ENCODE measurements around the gene COL21A1.

Gene COL21A1

DNA sequence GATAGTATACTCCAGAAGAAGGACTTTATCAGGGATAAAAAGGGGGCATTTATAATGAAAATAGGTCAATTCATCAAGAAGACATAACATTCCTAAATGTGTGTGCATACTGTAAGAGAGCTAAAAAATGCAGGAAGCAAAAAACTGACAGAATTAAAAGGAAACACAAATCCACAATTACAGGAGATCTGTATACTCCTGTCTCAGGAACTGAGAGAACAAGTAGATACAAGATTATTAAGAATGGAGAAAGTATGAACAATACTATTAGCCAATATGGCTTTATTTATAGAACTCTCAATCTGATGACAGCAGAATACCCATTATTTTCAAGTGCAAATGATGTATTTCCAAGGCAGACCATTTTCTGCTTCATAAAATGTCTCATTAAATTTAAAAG lies 204.3 kb downstream of the COL21A1 start:
- Histone ChIP-seq H3K4me3 (ENCODE audit: low read depth, low read length) (no peak overlapping the region), H2AK5ac (ENCODE audit: low read length) (no peak overlapping the region), H3K27me3 (ENCODE audit: insufficient read depth, low read length) (no peaks in the 10 kb centered on the region), H4K12ac (ENCODE audit: low read depth, low read length) (no peak overlapping the region), H4K8ac (ENCODE audit: low read depth, low read length) (no peak overlapping the region), H4K91ac (ENCODE audit: low read depth, low read length) (no peak overlapping the region), H3K9ac (ENCODE audit: low read length) (no peak overlapping the region), H3K4me1 (ENCODE audit: control insufficient read depth in 1 of 2, insufficient read depth in 2 of 2, low read length in 2 of 2) (no peaks in the 10 kb centered on the region), H3K9me3 (ENCODE audit: insufficient read depth, low read depth, low read length) (no peaks in the 10 kb centered on the region), H2BK12ac (ENCODE audit: low read length) (no peak overlapping the region), H3K27ac (ENCODE audit: low read depth, low read length) (no peak overlapping the region), H3K23ac (ENCODE audit: low read length) (no peak overlapping the region), H2BK5ac (ENCODE audit: low read depth, low read length, poor library complexity) (no peak overlapping the region), H3K14ac (ENCODE audit: low read length) (no peak overlapping the region), H3K4me2 (ENCODE audit: low read length) (no peak overlapping the region), H3K79me2 (ENCODE audit: control insufficient read depth, insufficient read depth, low read length, poor library complexity) (no peaks in the 10 kb centered on the region), H2AFZ (ENCODE audit: insufficient read depth, low read length, poor library complexity) (no peak overlapping the region), H3K36me3 (ENCODE audit: control insufficient read depth in 1 of 2, insufficient read depth in 2 of 2, low read length in 2 of 2) (no peaks in the 10 kb centered on the region), H3K18ac (ENCODE audit: low read length) (no peak overlapping the region), H3K4ac (ENCODE audit: low read depth, low read length) (no peak overlapping the region), H2BK120ac (ENCODE audit: insufficient read depth, low read length, poor library complexity) (no peak overlapping the region), H3K79me1 (ENCODE audit: low read length) (no peaks in the 10 kb centered on the region)
- no peak for DNase-seq

DNA sequence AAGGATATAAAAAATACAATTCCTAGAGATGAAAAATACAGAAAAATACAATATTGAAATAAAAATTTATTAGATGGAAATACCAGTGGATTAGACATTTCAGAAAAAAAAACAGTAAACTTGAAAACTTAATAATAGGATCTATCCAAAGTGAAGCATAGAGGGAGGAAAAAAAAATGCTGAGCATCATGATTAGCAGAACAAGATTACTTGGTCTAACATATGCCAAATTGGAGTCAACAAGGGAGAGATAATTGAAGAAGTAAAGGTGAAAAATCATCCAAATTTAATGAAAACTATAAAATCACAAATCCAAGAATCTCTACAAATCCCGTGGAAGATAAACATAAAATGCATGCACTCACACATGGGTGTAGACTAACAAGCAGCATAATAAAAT lies 205.8 kb downstream of the COL21A1 start:
- no peak for DNase-seq
- Histone ChIP-seq H4K8ac (ENCODE audit: low read depth, low read length) (no peak overlapping the region), H2BK5ac (ENCODE audit: low read depth, low read length, poor library complexity) (no peak overlapping the region), H3K9ac (ENCODE audit: low read length) (no peak overlapping the region), H3K27me3 (ENCODE audit: insufficient read depth, low read length) (no peaks in the 10 kb centered on the region), H2BK12ac (ENCODE audit: low read length) (no peak overlapping the region), H3K4me2 (ENCODE audit: low read length) (no peak overlapping the region), H3K36me3 (ENCODE audit: control insufficient read depth in 1 of 2, insufficient read depth in 2 of 2, low read length in 2 of 2) (no peaks in the 10 kb centered on the region), H2BK120ac (ENCODE audit: insufficient read depth, low read length, poor library complexity) (no peak overlapping the region), H3K79me2 (ENCODE audit: control insufficient read depth, insufficient read depth, low read length, poor library complexity) (no peaks in the 10 kb centered on the region), H3K14ac (ENCODE audit: low read length) (no peak overlapping the region), H3K4ac (ENCODE audit: low read depth, low read length) (no peak overlapping the region), H3K4me1 (ENCODE audit: control insufficient read depth in 1 of 2, insufficient read depth in 2 of 2, low read length in 2 of 2) (no peaks in the 10 kb centered on the region), H4K91ac (ENCODE audit: low read depth, low read length) (no peak overlapping the region), H3K79me1 (ENCODE audit: low read length) (no peaks in the 10 kb centered on the region), H3K18ac (ENCODE audit: low read length) (no peak overlapping the region), H2AK5ac (ENCODE audit: low read length) (no peak overlapping the region), H3K27ac (ENCODE audit: low read depth, low read length) (no peak overlapping the region), H3K9me3 (ENCODE audit: insufficient read depth, low read depth, low read length) (no peaks in the 10 kb centered on the region), H3K23ac (ENCODE audit: low read length) (no peak overlapping the region), H2AFZ (ENCODE audit: insufficient read depth, low read length, poor library complexity) (no peak overlapping the region), H3K4me3 (ENCODE audit: low read depth, low read length) (no peak overlapping the region), H4K12ac (ENCODE audit: low read depth, low read length) (no peak overlapping the region)
- WGBS (ENCODE audit: extremely low coverage, insufficient coverage, insufficient read length) = no CpG with 5 or more reads among the region's 1 CpG

DNA sequence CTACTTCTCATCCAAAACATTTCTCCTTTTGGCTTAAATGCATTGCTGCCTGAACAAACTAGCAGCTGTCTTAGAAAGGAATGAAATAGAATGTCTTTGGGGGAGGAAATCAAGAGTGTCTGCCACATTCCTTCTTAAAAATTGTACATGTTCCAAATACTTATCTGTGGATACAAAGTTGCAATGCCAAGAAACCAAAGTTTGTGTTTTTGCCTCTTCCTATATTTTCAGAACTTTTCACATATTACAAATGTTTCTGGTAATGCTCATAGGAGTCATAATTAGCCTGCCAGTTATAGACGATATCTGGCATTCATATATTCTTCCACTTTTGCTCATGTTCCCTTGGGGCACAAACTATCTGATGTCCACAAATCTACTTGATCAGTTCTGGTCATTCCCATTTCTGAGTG lies 206.5 kb downstream of the COL21A1 start:
- Histone ChIP-seq H3K79me1 (ENCODE audit: low read length) (no peaks in the 10 kb centered on the region), H3K18ac (ENCODE audit: low read length) (no peak overlapping the region), H4K12ac (ENCODE audit: low read depth, low read length) (no peak overlapping the region), H3K27ac (ENCODE audit: low read depth, low read length) (no peak overlapping the region), H3K36me3 (ENCODE audit: control insufficient read depth in 1 of 2, insufficient read depth in 2 of 2, low read length in 2 of 2) (no peaks in the 10 kb centered on the region), H3K9ac (ENCODE audit: low read length) (no peak overlapping the region), H4K91ac (ENCODE audit: low read depth, low read length) (no peak overlapping the region), H3K23ac (ENCODE audit: low read length) (no peak overlapping the region), H3K27me3 (ENCODE audit: insufficient read depth, low read length) (no peaks in the 10 kb centered on the region), H2BK12ac (ENCODE audit: low read length) (no peak overlapping the region), H3K14ac (ENCODE audit: low read length) (no peak overlapping the region), H3K4me1 (ENCODE audit: control insufficient read depth in 1 of 2, insufficient read depth in 2 of 2, low read length in 2 of 2) (no peaks in the 10 kb centered on the region), H2BK5ac (ENCODE audit: low read depth, low read length, poor library complexity) (no peak overlapping the region), H3K4me2 (ENCODE audit: low read length) (no peak overlapping the region), H3K4me3 (ENCODE audit: low read depth, low read length) (no peak overlapping the region), H3K9me3 (ENCODE audit: insufficient read depth, low read depth, low read length) (no peaks in the 10 kb centered on the region), H2AK5ac (ENCODE audit: low read length) (no peak overlapping the region), H2BK120ac (ENCODE audit: insufficient read depth, low read length, poor library complexity) (no peak overlapping the region), H4K8ac (ENCODE audit: low read depth, low read length) (no peak overlapping the region), H3K79me2 (ENCODE audit: control insufficient read depth, insufficient read depth, low read length, poor library complexity) (no peaks in the 10 kb centered on the region), H3K4ac (ENCODE audit: low read depth, low read length) (no peak overlapping the region), H2AFZ (ENCODE audit: insufficient read depth, low read length, poor library complexity) (no peak overlapping the region)
- DNase-seq = peak; percentile 53 to 91
- no CpG with 5 or more reads among the region's 1 CpG for WGBS (ENCODE audit: extremely low coverage, insufficient coverage, insufficient read length)

DNA sequence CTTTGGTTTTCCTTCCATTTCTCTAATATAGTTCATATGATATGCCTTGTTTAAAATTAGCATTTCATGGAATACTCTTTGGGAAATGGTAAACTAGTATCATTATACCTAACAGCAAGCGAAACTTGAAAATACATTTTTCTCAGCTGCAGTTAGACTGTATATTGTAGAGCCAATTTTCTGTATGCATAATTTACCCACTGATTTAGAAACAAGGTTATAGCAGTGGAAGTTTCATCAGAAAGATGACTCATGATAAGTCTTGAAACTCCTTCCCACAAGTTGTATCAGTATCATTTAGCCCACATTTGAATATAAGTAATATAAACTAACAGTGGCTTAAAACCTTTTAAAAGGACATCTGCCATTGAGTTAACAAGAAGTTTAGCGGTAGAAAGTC lies 207.2 kb downstream of the COL21A1 start:
- no peak overlapping the region for H2BK12ac ChIP-seq (ENCODE audit: low read length)
- peak in 1 of 2 donors; percentile 40 for DNase-seq
- no peak overlapping the region for H4K91ac ChIP-seq (ENCODE audit: low read depth, low read length)
- WGBS (ENCODE audit: extremely low coverage, insufficient coverage, insufficient read length) = no CpG with 5 or more reads among the region's 2 CpGs
- no peak overlapping the region for H3K4me3 ChIP-seq (ENCODE audit: low read depth, low read length)
- no peak overlapping the region for H3K4ac ChIP-seq (ENCODE audit: low read depth, low read length)
- no peak overlapping the region for H4K8ac ChIP-seq (ENCODE audit: low read depth, low read length)
- no peaks in the 10 kb centered on the region for H3K4me1 ChIP-seq (ENCODE audit: control insufficient read depth in 1 of 2, insufficient read depth in 2 of 2, low read length in 2 of 2)
- no peak overlapping the region for H3K14ac ChIP-seq (ENCODE audit: low read length)
- H2BK120ac ChIP-seq (ENCODE audit: insufficient read depth, low read length, poor library complexity) = no peak overlapping the region
- no peak overlapping the region for H2AK5ac ChIP-seq (ENCODE audit: low read length)
- no peaks in the 10 kb centered on the region for H3K27me3 ChIP-seq (ENCODE audit: insufficient read depth, low read length)
- no peak overlapping the region for H4K12ac ChIP-seq (ENCODE audit: low read depth, low read length)
- H3K79me2 ChIP-seq (ENCODE audit: control insufficient read depth, insufficient read depth, low read length, poor library complexity) = no peaks in the 10 kb centered on the region
- no peak overlapping the region for H2BK5ac ChIP-seq (ENCODE audit: low read depth, low read length, poor library complexity)
- no peak overlapping the region for H2AFZ ChIP-seq (ENCODE audit: insufficient read depth, low read length, poor library complexity)
- H3K23ac ChIP-seq (ENCODE audit: low read length) = no peak overlapping the region
- H3K27ac ChIP-seq (ENCODE audit: low read depth, low read length) = no peak overlapping the region
- no peaks in the 10 kb centered on the region for H3K36me3 ChIP-seq (ENCODE audit: control insufficient read depth in 1 of 2, insufficient read depth in 2 of 2, low read length in 2 of 2)
- no peak overlapping the region for H3K4me2 ChIP-seq (ENCODE audit: low read length)
- no peak overlapping the region for H3K9ac ChIP-seq (ENCODE audit: low read length)
- H3K18ac ChIP-seq (ENCODE audit: low read length) = no peak overlapping the region
- H3K79me1 ChIP-seq (ENCODE audit: low read length) = no peaks in the 10 kb centered on the region
- H3K9me3 ChIP-seq (ENCODE audit: insufficient read depth, low read depth, low read length) = no peaks in the 10 kb centered on the region

Data from trophoblast cell (in vitro differentiated cells and primary cell).